Skeletal muscle tissue (tissue), 4 donors: ENCODE data around the gene C10orf71. TPM values are rescaled to one million over a fixed set of nuclear protein-coding genes. Genes with fewer than 3 reads are reported as not detected.

Source experiments
- H3K27ac ChIP-seq: one replicate; pipeline ENCODE4 v1.7.0; 2013; ENCODE audit warnings: mild to moderate bottlenecking, low read depth, low read length, inconsistent platforms
- H3K27me3 ChIP-seq, 3 donors: one replicate each; pipeline ENCODE4 v1.7.0; 2013; ENCODE audit warnings: low read length in 3 of 3; ENCODE audit not compliant: control insufficient read depth in 3 of 3, insufficient read depth in 3 of 3
- H3K36me3 ChIP-seq, 3 donors: one replicate each; pipeline ENCODE4 v1.7.0; 2013; ENCODE audit warnings: low read length in 3 of 3; ENCODE audit not compliant: control insufficient read depth in 3 of 3, insufficient read depth in 3 of 3
- H3K4me1 ChIP-seq, 3 donors: one replicate each; pipeline ENCODE4 v1.7.0; 2013; ENCODE audit warnings: low read length in 3 of 3, mild to moderate bottlenecking in 3 of 3; ENCODE audit not compliant: control insufficient read depth in 3 of 3, insufficient read depth in 3 of 3
- H3K4me3 ChIP-seq, 3 donors: one replicate each; pipeline ENCODE4 v1.7.0; 2013; ENCODE audit warnings: low read length in 3 of 3
- H3K9ac ChIP-seq, 3 donors: one replicate each; pipeline ENCODE4 v1.7.0; 2013; ENCODE audit warnings: low read length in 3 of 3, mild to moderate bottlenecking in 3 of 3, moderate library complexity in 2 of 3, low read depth in 1 of 3
- H3K9me3 ChIP-seq, 3 donors: one replicate each; pipeline ENCODE4 v1.7.0; 2013; ENCODE audit warnings: low read length in 3 of 3; ENCODE audit not compliant: control insufficient read depth in 3 of 3
- total RNA-seq: library from RNA; depleted of rRNA; stranded (reverse); fragments of >200 nt; gene quantifications from one replicate; pipeline ENCODE4 v1.2.3, GENCODE V29; 2014
- donor health status: Osteomylitis.

C10orf71 gene
- total RNA-seq, 1 donor from 2014 or later, result 4.7 TPM

DNA sequence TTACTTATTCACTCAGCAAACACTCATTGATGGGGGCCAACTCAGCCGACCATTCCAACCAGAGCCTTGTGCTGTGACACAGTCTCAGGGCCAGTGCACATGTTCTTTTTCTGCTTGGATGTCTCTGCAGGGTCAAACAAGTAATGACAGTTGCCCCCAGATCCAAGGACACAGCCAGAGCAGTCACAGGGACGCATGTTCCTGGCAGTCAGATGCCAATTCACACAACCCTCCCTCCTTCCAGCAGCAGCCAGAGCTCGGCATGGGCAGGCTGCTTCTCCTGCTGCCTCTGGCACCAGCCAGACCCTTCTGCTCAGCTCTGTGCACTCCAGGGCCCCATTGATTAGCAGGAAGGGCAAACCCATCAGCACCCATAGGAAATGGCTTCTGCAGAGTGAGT is 76.6 kb downstream of the C10orf71 start:
- Histone ChIP-seq H3K9me3 (no peaks in the 10 kb centered on the region), H3K36me3 (no peaks in the 10 kb centered on the region), H3K27me3 (peaks cover 0 to 8% (median 2%) of the 10 kb centered on the region in 3 donors), H3K4me1 (no peaks in the 10 kb centered on the region), H3K27ac (no peak overlapping the region), H3K4me3 (no peak overlapping the region), H3K9ac (no peak overlapping the region)

Other genes starting within 250 kb of the C10orf71 start
- 40.7 TPM for gene VSTM4, start 183.6 kb upstream of the C10orf71 start, total RNA-seq
- not detected for gene FAM170B, start 165.1 kb upstream of the C10orf71 start, total RNA-seq
- 6.8 TPM for gene TMEM273, start 110.8 kb upstream of the C10orf71 start, total RNA-seq
- not detected for gene DRGX, start 96.9 kb downstream of the C10orf71 start, total RNA-seq
- 24.0 TPM for gene ERCC6, start 240.0 kb downstream of the C10orf71 start, total RNA-seq